HEK293 (cell line): ENCODE measurements around the gene USP16.
A peak's percentile ranks its signal among the peaks of the same experiment; 100 is the strongest.

Experiments used
- GLI4 ChIP-seq: fragments of 450-650 bp; formaldehyde crosslinking; IDR thresholded peaks from 2 replicates; pipeline ENCODE4 v1.5.1; 2016; ENCODE audit warnings: missing biosample characterization, missing genetic modification characterization
- HIC1 ChIP-seq: fragments of 450-650 bp; formaldehyde crosslinking; IDR thresholded peaks from 2 replicates; pipeline ENCODE4 v1.5.1; 2016; ENCODE audit warnings: missing biosample characterization, missing genetic modification characterization
- KLF9 ChIP-seq: fragments of 450-650 bp; formaldehyde crosslinking; IDR thresholded peaks from 2 replicates; pipeline ENCODE4 v1.5.1; 2016; ENCODE audit warnings: missing biosample characterization, missing genetic modification characterization, low read depth
- OVOL3 ChIP-seq: fragments of 450-650 bp; formaldehyde crosslinking; IDR thresholded peaks from 2 replicates; pipeline ENCODE4 v1.5.1; 2016; ENCODE audit warnings: missing biosample characterization, missing genetic modification characterization
- PRDM6 ChIP-seq: fragments of 450-650 bp; formaldehyde crosslinking; IDR thresholded peaks from 2 replicates; pipeline ENCODE4 v1.5.1; 2017; ENCODE audit warnings: missing biosample characterization, missing genetic modification characterization
- TCF7L2 ChIP-seq: IDR thresholded peaks from 2 replicates; pipeline ENCODE4 v1.6.1; 2011; ENCODE audit warnings: low read depth, mild to moderate bottlenecking, inconsistent platforms, low read length, moderate library complexity, borderline replicate concordance
- ZBTB21 ChIP-seq: fragments of 450-650 bp; formaldehyde crosslinking; IDR thresholded peaks from 2 replicates; pipeline ENCODE4 v1.5.1; 2017; ENCODE audit warnings: missing biosample characterization, missing genetic modification characterization
- ZEB2 ChIP-seq: fragments of 450-650 bp; formaldehyde crosslinking; IDR thresholded peaks from 2 replicates; pipeline ENCODE4 v1.5.1; 2016; ENCODE audit warnings: missing biosample characterization, missing genetic modification characterization
- ZFP3 ChIP-seq: fragments of 450-650 bp; formaldehyde crosslinking; IDR thresholded peaks from 2 replicates; pipeline ENCODE4 v1.5.1; 2016; ENCODE audit warnings: low read depth, missing biosample characterization, missing genetic modification characterization
- ZIC2 ChIP-seq: fragments of 450-650 bp; formaldehyde crosslinking; IDR thresholded peaks from 2 replicates; pipeline ENCODE4 v1.5.1; 2016; ENCODE audit warnings: missing biosample characterization, missing genetic modification characterization
- ZNF146 ChIP-seq: fragments of 450-650 bp; formaldehyde crosslinking; IDR thresholded peaks from 2 replicates; pipeline ENCODE4 v1.5.1; 2016; ENCODE audit warnings: missing biosample characterization, missing genetic modification characterization
- ZNF223 ChIP-seq: fragments of 450-650 bp; formaldehyde crosslinking; IDR thresholded peaks from 2 replicates; pipeline ENCODE4 v1.5.1; 2016; ENCODE audit warnings: missing biosample characterization, missing genetic modification characterization
- ZNF239 ChIP-seq: fragments of 450-650 bp; formaldehyde crosslinking; IDR thresholded peaks from 2 replicates; pipeline ENCODE4 v1.5.1; 2016; ENCODE audit warnings: missing biosample characterization, missing genetic modification characterization
- ZNF24 ChIP-seq: fragments of 450-650 bp; formaldehyde crosslinking; IDR thresholded peaks from 2 replicates; pipeline ENCODE4 v1.5.1; 2016; ENCODE audit warnings: missing biosample characterization, missing genetic modification characterization
- ZNF248 ChIP-seq: fragments of 450-650 bp; formaldehyde crosslinking; IDR thresholded peaks from 2 replicates; pipeline ENCODE4 v1.5.1; 2017; ENCODE audit warnings: missing biosample characterization, missing genetic modification characterization
- ZNF398 ChIP-seq: fragments of 450-650 bp; formaldehyde crosslinking; IDR thresholded peaks from 2 replicates; pipeline ENCODE4 v1.5.1; 2017; ENCODE audit warnings: missing biosample characterization, missing genetic modification characterization
- ZNF426 ChIP-seq: fragments of 450-650 bp; formaldehyde crosslinking; IDR thresholded peaks from 2 replicates; pipeline ENCODE4 v1.5.1; 2017; ENCODE audit warnings: missing biosample characterization, missing genetic modification characterization, mild to moderate bottlenecking, inconsistent platforms, moderate library complexity
- ZNF48 ChIP-seq: fragments of 450-650 bp; formaldehyde crosslinking; IDR thresholded peaks from 2 replicates; pipeline ENCODE4 v1.5.1; 2016; ENCODE audit warnings: missing biosample characterization, missing genetic modification characterization
- ZNF521 ChIP-seq: fragments of 450-650 bp; formaldehyde crosslinking; IDR thresholded peaks from 2 replicates; pipeline ENCODE4 v1.5.1; 2017; ENCODE audit warnings: missing biosample characterization, mild to moderate bottlenecking, missing genetic modification characterization
- ZNF555 ChIP-seq: fragments of 450-650 bp; formaldehyde crosslinking; conservative IDR thresholded peaks from 2 replicates; pipeline ENCODE4 v1.5.1; 2017; ENCODE audit warnings: missing biosample characterization, mild to moderate bottlenecking, missing genetic modification characterization, inconsistent platforms
- ZNF571 ChIP-seq: fragments of 450-650 bp; formaldehyde crosslinking; IDR thresholded peaks from 2 replicates; pipeline ENCODE4 v1.5.0; 2017; ENCODE audit warnings: missing biosample characterization, missing genetic modification characterization
- ZNF624 ChIP-seq: fragments of 450-650 bp; formaldehyde crosslinking; IDR thresholded peaks from 2 replicates; pipeline ENCODE4 v1.5.1; 2017; ENCODE audit warnings: missing biosample characterization, missing genetic modification characterization
- ZNF629 ChIP-seq: fragments of 450-650 bp; formaldehyde crosslinking; IDR thresholded peaks from 2 replicates; pipeline ENCODE4 v1.5.1; 2017; ENCODE audit warnings: missing biosample characterization, missing genetic modification characterization
- ZNF654 ChIP-seq: fragments of 450-650 bp; formaldehyde crosslinking; IDR thresholded peaks from 2 replicates; pipeline ENCODE4 v1.5.1; 2016; ENCODE audit warnings: low read depth, missing biosample characterization, missing genetic modification characterization
- ZNF677 ChIP-seq: fragments of 450-650 bp; IDR thresholded peaks from 2 replicates; pipeline ENCODE4 v1.5.0; 2018; ENCODE audit warnings: missing biosample characterization, mild to moderate bottlenecking, missing genetic modification characterization, moderate library complexity
- TF ChIP-seq, protein P1 (sequence below): fragments of 450-650 bp; formaldehyde crosslinking; IDR thresholded peaks from 2 replicates; pipeline ENCODE4 v1.5.1; 2017; ENCODE audit warnings: missing biosample characterization, missing genetic modification characterization
- TF ChIP-seq, protein P2 (sequence below): fragments of 450-650 bp; formaldehyde crosslinking; conservative IDR thresholded peaks from 2 replicates; pipeline ENCODE4 v1.5.1; 2016; ENCODE audit warnings: low read depth, missing biosample characterization, missing genetic modification characterization

The USP16 gene

GRCh38 chr21:29024474-29025327 is at the start of gene USP16 (continued):
- TF ChIP-seq ZNF629 (peak; percentile 95), HIC1 (tag by site-specific recombination) (no peak), KLF9 (peak; percentile 92), ZNF48 (tag by site-specific recombination) (no peak), ZNF248 (tag by site-specific recombination) (no peak), ZNF426 (no peak), OVOL3 (peak; percentile 84; the same call in 1 of the 2 replicates), ZEB2 (peak; percentile 81), ZNF146 (tag by site-specific recombination) (no peak; the same call in 1 of the 2 replicates), ZNF223 (tag by site-specific recombination) (no peak), ZNF654 (no peak), ZNF239 (tag by site-specific recombination) (0 out of 2 replicates have a peak, but pooled peaks have one; percentile 65), ZIC2 (no peak), ZBTB21 (tag by site-specific recombination) (peak; percentile 87), GLI4 (tag by site-specific recombination) (peak; percentile 44; the same call in 1 of the 2 replicates), ZNF24 (peak; percentile 72; the same call in 1 of the 2 replicates), ZNF571 (tag by site-specific recombination) (no peak), ZNF398 (tag by site-specific recombination) (no peak), ZFP3 (tag by site-specific recombination) (no peak), PRDM6 (tag by site-specific recombination) (no peak), TCF7L2 (no peak), ZNF624 (no peak), ZNF677 (tag by site-specific recombination) (no peak), ZNF555 (tag by site-specific recombination) (no peak), ZNF521 (tag by site-specific recombination) (no peak)
- TF ChIP-seq, protein P1, sequence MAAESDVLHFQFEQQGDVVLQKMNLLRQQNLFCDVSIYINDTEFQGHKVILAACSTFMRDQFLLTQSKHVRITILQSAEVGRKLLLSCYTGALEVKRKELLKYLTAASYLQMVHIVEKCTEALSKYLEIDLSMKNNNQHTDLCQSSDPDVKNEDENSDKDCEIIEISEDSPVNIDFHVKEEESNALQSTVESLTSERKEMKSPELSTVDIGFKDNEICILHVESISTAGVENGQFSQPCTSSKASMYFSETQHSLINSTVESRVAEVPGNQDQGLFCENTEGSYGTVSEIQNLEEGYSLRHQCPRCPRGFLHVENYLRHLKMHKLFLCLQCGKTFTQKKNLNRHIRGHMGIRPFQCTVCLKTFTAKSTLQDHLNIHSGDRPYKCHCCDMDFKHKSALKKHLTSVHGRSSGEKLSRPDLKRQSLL: peak; percentile 56
- TF ChIP-seq, protein P2, sequence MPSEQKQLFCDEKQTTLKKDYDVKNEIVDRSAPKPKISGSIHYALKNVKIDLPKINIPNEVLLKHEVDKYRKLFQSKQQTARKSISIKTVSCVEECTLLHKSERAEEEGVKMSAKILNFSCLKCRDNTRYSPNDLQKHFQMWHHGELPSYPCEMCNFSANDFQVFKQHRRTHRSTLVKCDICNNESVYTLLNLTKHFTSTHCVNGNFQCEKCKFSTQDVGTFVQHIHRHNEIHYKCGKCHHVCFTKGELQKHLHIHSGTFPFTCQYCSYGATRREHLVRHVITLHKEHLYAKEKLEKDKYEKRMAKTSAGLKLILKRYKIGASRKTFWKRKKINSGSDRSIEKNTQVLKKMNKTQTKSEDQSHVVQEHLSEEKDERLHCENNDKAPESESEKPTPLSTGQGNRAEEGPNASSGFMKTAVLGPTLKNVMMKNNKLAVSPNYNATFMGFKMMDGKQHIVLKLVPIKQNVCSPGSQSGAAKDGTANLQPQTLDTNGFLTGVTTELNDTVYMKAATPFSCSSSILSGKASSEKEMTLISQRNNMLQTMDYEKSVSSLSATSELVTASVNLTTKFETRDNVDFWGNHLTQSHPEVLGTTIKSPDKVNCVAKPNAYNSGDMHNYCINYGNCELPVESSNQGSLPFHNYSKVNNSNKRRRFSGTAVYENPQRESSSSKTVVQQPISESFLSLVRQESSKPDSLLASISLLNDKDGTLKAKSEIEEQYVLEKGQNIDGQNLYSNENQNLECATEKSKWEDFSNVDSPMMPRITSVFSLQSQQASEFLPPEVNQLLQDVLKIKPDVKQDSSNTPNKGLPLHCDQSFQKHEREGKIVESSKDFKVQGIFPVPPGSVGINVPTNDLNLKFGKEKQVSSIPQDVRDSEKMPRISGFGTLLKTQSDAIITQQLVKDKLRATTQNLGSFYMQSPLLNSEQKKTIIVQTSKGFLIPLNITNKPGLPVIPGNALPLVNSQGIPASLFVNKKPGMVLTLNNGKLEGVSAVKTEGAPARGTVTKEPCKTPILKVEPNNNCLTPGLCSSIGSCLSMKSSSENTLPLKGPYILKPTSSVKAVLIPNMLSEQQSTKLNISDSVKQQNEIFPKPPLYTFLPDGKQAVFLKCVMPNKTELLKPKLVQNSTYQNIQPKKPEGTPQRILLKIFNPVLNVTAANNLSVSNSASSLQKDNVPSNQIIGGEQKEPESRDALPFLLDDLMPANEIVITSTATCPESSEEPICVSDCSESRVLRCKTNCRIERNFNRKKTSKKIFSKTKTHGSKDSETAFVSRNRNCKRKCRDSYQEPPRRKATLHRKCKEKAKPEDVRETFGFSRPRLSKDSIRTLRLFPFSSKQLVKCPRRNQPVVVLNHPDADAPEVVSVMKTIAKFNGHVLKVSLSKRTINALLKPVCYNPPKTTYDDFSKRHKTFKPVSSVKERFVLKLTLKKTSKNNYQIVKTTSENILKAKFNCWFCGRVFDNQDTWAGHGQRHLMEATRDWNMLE (tag by site-specific recombination): peak; percentile 98
